ENCODE results near the gene EI24. TPM values are rescaled to one million over a fixed set of nuclear protein-coding genes. Genes with fewer than 3 reads are reported as not detected.

EI24 gene
- total RNA-seq, 1 experiment from 2014 or later, result 151 TPM

DNA sequence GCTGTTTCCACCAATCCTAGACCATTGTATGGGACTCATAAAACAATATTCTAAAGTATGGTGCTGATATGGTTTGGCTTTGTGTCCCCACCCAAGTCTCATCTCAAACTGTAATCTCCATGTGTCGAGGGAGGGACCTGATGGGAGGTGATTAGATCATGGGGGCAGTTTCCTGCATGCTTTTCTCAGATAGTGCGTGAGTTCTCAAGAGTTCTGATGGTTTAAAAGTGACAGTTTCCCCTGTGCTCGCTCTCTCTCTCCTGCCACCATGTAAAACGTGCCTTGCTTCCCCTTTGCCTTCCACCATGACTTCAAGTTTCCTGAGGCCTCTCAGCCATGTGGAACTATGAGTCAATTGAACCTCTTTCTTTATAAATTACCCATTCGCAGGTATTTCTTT, 44.0 kb upstream of the EI24 start:
- no peaks in the 10 kb centered on the region for H3K4me1 ChIP-seq (ENCODE audit: insufficient read depth, low read length)
- H3K79me1 ChIP-seq (ENCODE audit: insufficient read depth, low read depth, low read length, poor library complexity, severe bottlenecking), result no peaks in the 10 kb centered on the region
- H3K14ac ChIP-seq (ENCODE audit: insufficient read depth, low read length), result no peak overlapping the region
- H2BK15ac ChIP-seq (ENCODE audit: low read depth, low read length), result no peak overlapping the region
- H3T11ph ChIP-seq (ENCODE audit: low read length), result no peak overlapping the region
- H3K27me3 ChIP-seq (ENCODE audit: insufficient read depth, low read length), result no peaks in the 10 kb centered on the region
- no peak overlapping the region for H3K27ac ChIP-seq (ENCODE audit: insufficient read length, low read depth, low read length)
- H3K56ac ChIP-seq (ENCODE audit: insufficient read length, low read depth, low read length), result no peak overlapping the region
- Mint-ChIP-seq H3K27me3 (ENCODE audit: low read depth) (0 out of 2 replicates have a peak, but pooled peaks cover 2% of the 10 kb centered on the region), H3K4me1 (peaks cover 9% of the 10 kb centered on the region in 2 experiments), H3K9me3 (peaks cover 6 to 18% of the 10 kb centered on the region in 2 experiments), H3K27ac (0 out of 7 replicates have a peak overlapping the region, but pooled peaks of 1 of the 3 experiments have one; percentile 24), H3K36me3 (ENCODE audit: insufficient read depth in 1 of 3, low read depth in 3 of 3) (peaks cover 0 to 19% (median 7%) of the 10 kb centered on the region in 3 experiments; a peak in 6 of 7 replicates), H3K4me3 (no peak overlapping the region)
- WGBS (ENCODE audit: extremely low coverage, insufficient read length, low lambda C conversion rate), result no CpG with 5 or more reads among the region's 5 CpGs
- no peak for DNase-seq
- H2BK20ac ChIP-seq (ENCODE audit: low read depth, low read length, poor library complexity, severe bottlenecking), result no peak overlapping the region
- H3K4ac ChIP-seq (ENCODE audit: low read depth, low read length), result no peak overlapping the region
- H4K5ac ChIP-seq (ENCODE audit: insufficient read length, low read depth, low read length), result no peak overlapping the region
- no peaks in the 10 kb centered on the region for H3K79me2 ChIP-seq (ENCODE audit: insufficient read depth, low read length)
- no peak overlapping the region for H2AFZ ChIP-seq (ENCODE audit: low read length)
- no peaks in the 10 kb centered on the region for H4K20me1 ChIP-seq (ENCODE audit: control insufficient read depth, insufficient read depth, insufficient read length)
- no peak overlapping the region for H4K91ac ChIP-seq (ENCODE audit: insufficient read length, low read depth, low read length)
- H3K18ac ChIP-seq (ENCODE audit: insufficient read length, low read depth, low read length), result no peak overlapping the region
- TF ChIP-seq, protein P1, sequence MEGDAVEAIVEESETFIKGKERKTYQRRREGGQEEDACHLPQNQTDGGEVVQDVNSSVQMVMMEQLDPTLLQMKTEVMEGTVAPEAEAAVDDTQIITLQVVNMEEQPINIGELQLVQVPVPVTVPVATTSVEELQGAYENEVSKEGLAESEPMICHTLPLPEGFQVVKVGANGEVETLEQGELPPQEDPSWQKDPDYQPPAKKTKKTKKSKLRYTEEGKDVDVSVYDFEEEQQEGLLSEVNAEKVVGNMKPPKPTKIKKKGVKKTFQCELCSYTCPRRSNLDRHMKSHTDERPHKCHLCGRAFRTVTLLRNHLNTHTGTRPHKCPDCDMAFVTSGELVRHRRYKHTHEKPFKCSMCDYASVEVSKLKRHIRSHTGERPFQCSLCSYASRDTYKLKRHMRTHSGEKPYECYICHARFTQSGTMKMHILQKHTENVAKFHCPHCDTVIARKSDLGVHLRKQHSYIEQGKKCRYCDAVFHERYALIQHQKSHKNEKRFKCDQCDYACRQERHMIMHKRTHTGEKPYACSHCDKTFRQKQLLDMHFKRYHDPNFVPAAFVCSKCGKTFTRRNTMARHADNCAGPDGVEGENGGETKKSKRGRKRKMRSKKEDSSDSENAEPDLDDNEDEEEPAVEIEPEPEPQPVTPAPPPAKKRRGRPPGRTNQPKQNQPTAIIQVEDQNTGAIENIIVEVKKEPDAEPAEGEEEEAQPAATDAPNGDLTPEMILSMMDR (conservative IDR thresholded peaks at IDR 0.05), result no peak
- H2BK120ac ChIP-seq (ENCODE audit: low read depth, low read length, poor library complexity, severe bottlenecking), result no peak overlapping the region
- H4K8ac ChIP-seq (replicated peaks; ENCODE audit: insufficient read length, low read depth, low read length), result no peak overlapping the region
- no peak overlapping the region for H3K9ac ChIP-seq (ENCODE audit: extremely low read depth, insufficient read length, low read length)
- H2AK5ac ChIP-seq (ENCODE audit: insufficient read length, low read length), result no peak overlapping the region
- H3K23ac ChIP-seq (ENCODE audit: insufficient read length, low read depth, low read length), result no peak overlapping the region
- no peak overlapping the region for H2BK12ac ChIP-seq (ENCODE audit: insufficient read length, low read depth, low read length)
- H3K4me2 ChIP-seq (ENCODE audit: insufficient read depth, insufficient read length, low read length), result no peak overlapping the region
- no peaks in the 10 kb centered on the region for H3K9me3 ChIP-seq (ENCODE audit: control insufficient read depth, low read depth, low read length)
- no peaks in the 10 kb centered on the region for H3K23me2 ChIP-seq (ENCODE audit: insufficient read length, low read depth, low read length, poor library complexity, severe bottlenecking)
- no peak overlapping the region for H2BK5ac ChIP-seq (ENCODE audit: insufficient read length, low read length)

Data from H9 (cell line).